ENCODE measurements around the gene NACC2.
"Not testable (repeated sequence)": the region's sequence is repeated elsewhere in the genome, so short reads cannot be mapped to it uniquely, and the experiment has no call there.

Gene NACC2

DNA sequence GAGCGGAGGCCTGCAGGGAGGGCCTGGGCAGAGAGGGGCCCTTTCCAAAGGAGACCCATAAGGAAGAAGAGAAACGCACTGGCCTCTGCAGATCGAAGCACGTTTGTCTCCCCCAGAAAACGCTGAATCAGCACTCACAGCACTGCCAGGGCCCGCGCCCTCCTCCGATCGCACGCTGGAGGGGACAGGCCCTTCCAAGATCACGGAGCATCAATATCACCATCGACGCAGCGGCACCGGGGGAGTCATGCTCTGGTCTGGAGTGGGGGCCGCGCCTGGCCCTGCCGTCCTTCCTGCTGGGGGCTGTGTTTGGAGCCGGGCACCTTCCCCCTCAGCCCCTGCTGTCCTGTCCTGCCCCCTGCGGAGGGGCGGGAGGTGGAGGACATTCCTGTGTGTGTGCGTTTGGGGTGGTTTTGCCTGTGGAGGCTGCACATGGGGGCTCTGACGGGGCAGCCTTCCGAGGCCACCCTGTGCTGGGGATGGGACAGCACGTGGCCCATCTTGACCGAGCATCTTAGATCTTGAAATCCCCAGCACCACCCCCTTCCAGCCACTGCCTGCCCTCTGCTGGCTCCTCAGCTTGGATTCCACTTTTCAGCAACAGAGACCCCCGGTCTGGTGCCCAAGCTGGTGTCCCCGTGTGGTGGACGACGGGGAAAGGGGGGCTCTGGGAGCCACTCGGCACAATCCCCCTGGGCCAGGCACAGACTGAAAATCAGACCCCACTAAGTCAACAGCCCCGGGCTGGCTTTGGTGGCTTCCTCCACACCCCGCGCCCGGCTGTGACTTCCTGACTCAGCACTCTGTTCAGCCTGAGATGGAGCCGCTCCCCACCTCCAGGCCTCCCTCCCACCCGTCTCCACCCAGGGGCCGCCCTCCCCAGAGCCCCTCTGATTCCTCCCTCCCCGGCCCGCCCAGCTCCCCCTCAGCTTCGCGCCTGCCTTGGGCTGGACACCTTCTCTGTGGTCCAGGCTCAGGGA, 15.3 kb upstream of the NACC2 start:
- DNase-seq (ENCODE audit: low read depth in 2 of 2) = no peak

DNA sequence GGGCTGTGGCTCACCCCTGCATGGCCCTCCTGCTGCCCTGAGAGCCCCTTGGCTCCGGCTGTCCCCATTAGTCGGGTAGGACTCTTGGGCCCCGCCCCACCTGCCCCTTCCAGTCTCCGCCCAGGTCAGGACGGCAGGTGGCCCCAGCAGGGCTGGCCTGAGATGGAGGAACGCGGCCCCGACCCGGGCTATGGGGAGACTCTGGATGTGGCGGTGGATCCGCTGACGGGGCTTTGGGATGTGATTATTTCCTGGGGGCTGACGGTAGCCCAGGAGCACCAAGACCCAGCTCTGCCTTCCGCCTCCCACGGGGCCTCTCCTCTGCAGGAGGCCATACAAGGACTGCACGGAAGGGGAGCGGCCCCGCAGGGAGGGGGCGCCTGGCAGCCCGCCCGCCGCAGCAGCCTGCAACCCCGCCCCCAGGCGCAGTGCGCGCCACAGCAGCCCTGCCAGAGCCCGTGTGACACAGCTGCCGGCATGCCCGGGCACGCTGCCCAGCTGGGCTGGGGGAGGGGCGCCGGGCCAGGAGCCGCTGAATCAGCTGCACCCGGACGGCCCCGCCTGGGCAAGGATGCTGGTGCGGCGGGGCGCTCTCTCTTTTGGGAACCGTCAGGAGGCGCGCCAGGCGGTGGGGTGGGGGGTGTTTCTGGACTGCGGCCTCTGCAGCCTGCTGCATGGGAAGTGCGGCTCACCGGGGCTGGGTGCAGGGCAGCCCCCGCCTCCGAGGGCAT, 14.4 kb upstream of the NACC2 start:
- DNase-seq (ENCODE audit: low read depth in 2 of 2) = peak; percentile 82 to 88

DNA sequence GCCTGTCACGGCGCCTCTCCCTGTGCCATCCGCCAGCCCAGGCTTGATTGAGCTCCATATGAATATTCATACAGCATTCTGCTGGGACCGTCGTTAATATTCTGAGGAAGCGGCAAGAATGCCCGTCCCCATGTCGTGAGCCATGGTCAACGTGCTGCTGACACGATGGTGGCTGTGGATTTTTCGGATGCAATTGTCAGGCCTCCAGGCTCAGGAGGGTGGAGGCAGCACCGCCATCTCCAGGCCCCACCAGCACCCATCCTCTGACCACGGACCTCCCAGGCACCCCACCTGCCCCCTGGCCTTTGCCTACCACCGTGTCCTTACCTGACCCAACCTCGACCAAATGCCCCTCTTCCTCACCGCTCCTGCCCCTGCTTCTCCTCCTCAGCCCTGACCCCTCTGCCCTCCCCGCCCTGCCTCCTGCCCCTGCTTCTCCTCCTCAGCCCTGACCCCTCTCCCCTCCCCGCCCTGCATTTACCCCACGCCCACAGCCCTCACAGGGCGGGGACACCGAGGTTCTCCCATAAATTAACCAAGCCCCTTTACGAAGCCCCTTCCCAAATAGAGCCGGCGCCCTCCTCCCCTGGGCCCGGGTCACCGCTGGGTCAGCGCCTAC, 13.7 kb upstream of the NACC2 start:
- DNase-seq (ENCODE audit: low read depth in 2 of 2) = no peak

DNA sequence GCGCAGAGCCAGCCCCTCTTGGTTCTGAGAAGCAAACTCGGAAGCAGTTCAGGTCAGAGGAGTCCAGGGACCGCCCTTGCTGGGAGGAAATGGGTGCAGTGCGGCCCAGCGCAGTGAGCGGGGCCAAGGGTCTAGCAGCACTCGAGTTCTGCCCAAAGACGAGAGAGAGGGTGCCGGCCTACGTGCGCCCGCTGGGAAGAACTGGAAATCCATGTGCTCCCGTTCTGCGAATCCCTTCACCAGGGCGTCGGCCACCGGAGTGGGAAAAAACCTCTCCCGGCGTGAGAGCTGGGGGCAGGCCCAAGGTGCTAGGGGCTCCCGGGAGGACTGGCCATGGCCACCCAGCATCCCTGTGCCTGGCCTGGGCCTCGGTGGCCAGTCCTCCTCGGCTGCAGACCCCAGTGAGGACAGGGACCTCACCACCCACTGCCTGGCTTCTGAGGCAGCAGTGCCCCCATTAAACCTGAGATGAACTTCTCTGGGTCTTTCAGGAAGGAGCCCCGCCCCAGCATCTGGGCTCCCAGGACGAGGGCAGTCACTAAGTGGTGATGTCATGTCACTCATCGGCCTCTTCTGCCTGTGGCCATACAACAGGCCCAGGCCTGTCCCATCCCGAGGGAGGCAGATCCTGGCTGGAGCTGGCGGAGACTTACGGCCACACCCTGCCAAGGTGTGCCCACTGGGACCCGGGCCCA, 13.0 kb upstream of the NACC2 start:
- no peak for DNase-seq (ENCODE audit: low read depth in 2 of 2)

DNA sequence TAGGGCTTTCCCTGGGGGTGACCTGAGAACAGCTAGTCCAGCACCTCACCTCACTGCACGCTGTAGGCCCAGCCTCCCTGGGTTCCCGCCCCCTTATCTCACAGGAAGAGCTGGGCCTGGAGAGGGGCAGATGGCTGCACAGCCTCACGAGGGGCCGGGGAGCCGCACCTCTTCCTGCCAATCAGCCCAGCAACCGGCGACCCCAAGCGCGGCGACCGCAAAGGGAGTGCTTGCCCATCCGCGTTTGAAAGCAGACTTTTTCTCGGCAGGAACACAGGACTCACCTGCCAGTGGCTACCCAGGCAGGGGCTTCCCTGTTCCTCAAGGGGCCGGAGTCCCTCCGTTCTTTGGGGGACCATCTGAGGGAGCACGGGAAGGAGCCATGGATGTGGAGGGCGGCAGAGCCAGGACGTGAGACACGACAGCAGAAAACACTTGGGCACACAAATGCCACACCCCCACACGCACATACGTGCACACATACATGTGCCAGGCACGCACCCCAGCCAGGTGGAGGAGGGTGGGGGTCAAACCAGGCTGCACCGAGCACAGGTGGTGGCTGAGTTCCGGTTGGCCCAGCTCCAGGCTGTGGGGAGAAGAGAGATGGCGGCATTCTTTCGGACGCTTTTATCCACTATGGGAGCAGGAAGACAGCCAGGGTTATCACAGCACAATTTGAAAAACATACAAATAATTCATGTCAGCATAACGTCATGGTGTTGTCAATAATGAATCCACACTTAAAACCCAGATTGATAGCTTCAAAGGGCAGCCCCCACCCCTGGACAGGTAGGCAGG, 12.3 kb upstream of the NACC2 start:
- no peak for DNase-seq (ENCODE audit: low read depth in 2 of 2)

DNA sequence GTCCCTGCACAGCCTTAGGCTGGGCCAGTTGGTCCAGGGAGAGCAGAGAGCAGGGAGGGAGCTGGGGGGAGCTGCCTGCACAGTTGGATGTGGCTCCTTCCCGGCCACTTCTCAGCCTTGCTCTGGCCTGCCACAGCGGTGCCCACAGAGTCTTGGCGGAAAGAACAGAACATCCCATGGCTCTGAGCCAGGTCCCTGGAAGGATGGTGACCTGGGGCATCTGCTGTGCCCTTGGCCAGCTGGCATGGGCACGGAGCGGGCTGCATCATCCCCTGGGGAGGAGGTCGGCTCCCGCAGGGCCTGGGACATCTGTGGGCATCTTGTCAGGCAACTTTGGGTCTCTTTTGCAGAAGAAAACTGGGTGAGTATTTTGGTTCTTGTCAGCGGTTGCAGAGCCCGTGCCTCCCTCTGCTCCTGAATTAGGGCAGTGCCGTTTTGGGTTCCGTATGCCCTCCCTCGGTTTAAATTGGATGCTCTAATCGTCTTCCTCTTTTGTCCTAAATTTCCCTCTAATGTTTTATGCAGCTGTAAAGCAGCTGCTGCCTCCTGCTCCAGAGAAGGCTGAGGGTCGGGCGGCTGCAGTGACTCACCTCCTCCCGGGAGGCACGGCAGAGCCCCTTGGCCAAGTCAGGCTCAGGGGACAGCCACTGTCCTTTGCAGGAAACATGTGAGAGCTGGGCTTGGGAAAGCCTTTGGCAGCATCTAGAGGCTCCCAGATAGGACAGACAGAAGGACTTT, 10.5 kb upstream of the NACC2 start:
- no peak for DNase-seq (ENCODE audit: low read depth in 2 of 2)

DNA sequence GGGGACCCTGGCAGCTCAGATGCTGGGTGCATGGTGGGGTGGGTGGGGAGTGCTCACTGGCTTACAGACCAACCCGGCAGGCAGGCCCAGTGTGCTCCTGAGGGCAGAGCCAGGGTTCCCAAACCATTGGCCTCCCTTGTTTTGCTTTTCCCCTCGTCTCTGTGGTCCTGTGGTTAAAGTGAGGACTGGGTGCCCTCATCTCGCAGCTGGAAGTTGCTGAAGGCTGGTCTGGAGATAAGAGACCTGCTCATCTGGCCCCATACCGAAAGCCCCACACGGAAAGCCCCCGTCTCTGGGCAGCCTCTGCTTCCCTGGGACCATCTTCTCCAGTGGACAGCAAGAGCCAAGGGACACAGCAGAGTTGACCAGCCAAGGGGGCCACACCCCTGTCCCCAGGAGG, 9.8 kb upstream of the NACC2 start:
- no peak for DNase-seq (ENCODE audit: low read depth in 2 of 2)

DNA sequence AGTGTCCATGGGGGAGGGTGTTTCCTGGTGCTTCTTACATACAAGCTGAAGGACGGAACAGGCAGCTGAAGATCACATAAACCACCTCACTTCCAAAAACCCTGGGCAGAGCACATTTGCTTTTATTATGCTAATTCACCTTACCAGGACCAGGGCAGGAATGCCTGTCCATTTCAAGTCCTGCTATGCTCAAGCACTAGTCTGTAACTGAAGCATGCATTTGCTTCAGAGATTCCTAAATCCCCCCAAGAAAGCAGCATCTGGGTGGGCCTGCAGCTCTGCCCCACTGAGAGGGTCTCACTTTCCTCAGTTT, 9.4 kb upstream of the NACC2 start:
- DNase-seq (ENCODE audit: low read depth in 2 of 2) = no peak

DNA sequence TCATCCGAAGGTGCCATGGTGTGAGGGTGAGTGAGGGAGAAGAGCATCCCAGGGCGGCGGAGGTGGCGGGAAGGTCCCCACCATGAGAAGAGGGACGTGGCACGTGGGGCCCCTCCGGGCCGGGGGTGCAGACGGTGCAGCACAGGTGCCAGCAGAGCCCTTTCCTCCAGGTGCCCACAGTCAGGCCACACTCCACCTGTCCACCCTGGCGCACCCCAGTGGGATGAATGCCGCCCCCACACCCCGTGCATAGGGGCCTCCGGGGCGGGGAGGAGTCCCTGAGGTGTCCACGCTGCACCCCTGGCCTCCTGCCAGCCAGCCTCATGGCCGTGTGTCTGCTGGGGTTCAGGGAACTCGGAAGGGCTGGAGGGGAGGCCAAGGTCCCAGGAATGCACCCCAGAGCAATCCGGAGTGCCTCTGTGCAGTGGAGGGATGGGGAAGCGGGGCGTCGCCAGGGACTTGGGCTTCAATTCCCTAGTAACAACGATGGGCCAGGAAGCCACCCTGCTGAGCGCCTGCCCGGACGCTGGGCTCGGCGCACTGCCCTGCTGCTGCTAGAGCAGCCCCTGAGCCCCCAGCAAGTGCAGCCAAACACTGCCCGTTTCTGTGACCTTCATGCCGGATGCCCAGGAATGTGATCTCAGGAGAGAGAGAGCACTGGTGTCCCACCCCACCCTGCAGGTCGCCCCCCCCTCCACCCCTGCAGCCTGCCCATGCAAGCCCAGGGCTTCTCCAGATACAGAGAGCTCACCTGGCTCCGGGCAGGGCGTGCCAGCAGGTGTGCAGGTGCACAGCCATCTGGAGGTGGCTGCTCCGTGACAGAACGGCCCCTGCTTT, 8.8 kb upstream of the NACC2 start:
- no peak for DNase-seq (ENCODE audit: low read depth in 2 of 2)

DNA sequence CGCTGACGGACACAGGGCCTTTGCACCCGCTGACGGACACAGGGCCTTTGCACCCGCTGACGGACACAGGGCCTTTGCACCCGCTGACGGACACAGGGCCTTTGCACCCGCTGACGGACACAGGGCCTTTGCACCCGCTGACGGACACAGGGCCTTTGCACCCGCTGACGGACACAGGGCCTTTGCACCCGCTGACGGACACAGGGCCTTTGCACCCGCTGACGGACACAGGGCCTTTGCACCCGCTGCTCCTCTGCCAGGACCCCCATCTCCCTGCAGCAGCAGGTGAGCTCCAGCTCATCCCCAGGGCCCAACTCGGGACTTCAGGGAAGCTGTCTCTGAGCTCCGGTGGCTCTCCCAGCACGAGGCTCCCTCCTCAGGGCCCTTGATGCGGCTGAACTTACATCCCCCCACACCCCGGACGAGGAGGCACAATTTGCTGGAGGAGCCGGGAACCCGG, 6.6 kb upstream of the NACC2 start:
- DNase-seq (ENCODE audit: low read depth in 2 of 2) = not testable (repeated sequence)

DNA sequence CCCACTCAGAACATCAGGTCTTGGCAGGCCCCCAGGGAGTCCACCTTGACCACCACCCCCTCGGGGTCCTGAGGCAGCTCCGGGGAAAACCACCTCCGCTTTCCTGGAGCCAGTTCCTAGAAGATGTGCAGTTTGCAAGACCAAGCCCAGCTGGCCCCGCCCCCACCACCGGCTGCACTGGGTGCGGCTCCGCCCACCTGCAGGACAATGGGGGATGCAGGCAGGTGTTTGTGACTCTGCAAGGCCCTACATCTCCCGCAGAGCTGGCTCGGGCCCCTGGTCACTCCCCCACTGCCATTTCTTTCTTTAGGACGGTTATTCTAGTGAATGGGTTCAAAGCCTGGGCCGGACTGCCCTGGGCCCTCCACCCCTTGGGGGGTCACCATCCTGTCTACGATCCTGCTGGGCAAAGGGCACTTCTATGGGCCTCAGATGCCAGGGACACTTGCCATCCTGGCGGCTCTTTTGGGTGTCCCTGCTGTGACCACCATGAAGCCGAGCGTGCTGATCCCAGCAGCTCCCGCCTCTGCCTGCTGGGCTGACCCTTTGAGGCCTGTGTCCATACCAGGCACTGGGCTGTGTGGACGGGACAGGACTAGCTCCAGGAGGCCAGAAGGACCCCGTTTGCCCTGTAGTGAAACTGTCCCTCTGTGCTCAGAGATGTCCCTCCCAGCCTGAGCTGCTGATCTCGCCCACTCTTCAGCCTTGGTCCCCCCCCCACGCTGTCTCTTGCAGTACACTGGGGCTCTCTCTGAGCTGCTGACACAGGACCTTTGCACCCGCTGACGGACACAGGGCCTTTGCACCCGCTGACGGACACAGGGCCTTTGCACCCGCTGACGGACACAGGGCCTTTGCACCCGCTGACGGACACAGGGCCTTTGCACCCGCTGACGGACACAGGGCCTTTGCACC, 5.9 kb upstream of the NACC2 start:
- no peak for DNase-seq (ENCODE audit: low read depth in 2 of 2)

DNA sequence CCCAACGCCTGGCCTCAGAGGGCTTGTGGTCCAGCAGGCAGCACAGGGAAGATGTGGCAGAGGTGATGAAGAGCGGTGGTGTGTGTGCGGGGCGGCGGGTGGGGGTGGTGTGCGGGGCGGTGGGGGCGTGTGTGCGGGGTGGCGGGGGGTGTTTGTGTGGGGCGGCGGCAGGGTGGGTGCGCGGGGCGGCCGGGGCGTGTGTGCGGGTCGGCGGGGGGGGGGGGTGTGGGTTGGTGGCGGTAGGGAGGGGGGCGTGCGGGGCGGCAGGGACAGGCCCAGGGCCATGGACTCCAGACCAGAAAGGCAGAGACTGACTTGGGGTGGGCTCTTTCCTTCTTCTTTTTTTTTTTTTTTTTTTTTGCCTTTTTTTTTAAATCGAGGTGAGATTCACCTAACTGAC, 4.5 kb upstream of the NACC2 start:
- DNase-seq (ENCODE audit: low read depth in 2 of 2) = no peak

DNA sequence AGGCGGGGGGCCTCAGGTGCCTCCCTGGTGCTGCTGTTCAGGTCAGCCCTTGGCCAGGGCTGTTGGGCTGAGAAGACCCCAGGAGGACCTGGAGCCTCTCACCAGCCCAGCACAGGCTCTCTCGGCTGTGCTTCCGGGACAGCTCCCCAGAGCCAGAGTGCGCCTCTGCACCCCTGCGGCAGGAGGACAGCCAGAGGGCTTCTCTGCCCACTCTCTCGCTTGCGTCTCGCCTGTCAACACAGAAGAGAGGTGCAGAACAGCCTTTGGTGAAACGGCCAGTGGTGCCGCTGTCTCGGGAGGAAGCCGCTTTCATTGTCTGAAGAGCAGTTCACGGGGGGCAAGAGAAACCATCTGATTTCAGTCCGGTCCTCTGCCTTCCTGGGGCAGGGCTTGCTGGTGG, 3.8 kb upstream of the NACC2 start:
- no peak for DNase-seq (ENCODE audit: low read depth in 2 of 2)

DNA sequence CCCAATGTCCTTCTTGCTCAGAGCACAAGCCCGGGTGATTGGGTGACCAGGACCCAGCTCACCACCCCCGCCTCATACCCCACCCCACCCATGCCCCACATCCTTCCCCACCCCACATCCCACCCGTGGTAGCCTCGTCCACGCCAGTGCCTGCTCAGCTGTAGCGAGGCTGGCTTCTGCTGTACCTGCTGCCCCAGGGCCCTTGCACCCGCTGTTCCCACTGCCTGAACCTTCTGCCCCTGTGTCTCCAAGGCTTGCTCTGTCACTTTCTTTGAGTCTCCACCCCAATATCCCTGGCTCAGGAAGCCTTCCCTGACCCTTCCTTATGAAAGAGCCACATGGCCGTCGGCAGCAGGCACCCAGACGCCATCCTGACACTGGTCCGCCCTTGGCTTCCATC, 3.1 kb upstream of the NACC2 start:
- DNase-seq (ENCODE audit: low read depth in 2 of 2) = no peak

DNA sequence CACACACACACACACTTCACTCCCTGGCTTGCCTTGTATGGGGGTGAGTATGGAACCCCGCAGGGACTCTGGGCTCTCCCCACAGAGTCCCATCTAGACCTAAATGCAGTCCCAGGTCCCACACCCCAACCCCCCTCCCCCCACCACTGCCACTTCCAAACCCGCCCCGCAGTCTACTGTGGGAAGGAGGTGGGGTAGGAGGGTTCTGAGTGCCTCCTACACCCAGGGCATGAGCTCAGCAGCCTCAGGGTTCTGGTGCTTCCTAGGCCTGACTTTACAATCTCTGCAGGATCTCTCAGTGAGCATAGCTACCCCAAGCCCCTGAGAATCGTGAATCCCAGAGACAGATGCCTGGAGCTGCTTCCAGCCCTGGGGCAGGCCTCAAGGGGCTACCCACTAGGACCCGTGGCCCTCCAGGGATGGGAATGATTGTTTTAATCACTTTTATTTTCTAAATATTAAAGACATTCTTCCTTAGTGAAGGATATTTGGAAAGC, 1.5 kb upstream of the NACC2 start:
- no peak for DNase-seq (ENCODE audit: low read depth in 2 of 2)

DNA sequence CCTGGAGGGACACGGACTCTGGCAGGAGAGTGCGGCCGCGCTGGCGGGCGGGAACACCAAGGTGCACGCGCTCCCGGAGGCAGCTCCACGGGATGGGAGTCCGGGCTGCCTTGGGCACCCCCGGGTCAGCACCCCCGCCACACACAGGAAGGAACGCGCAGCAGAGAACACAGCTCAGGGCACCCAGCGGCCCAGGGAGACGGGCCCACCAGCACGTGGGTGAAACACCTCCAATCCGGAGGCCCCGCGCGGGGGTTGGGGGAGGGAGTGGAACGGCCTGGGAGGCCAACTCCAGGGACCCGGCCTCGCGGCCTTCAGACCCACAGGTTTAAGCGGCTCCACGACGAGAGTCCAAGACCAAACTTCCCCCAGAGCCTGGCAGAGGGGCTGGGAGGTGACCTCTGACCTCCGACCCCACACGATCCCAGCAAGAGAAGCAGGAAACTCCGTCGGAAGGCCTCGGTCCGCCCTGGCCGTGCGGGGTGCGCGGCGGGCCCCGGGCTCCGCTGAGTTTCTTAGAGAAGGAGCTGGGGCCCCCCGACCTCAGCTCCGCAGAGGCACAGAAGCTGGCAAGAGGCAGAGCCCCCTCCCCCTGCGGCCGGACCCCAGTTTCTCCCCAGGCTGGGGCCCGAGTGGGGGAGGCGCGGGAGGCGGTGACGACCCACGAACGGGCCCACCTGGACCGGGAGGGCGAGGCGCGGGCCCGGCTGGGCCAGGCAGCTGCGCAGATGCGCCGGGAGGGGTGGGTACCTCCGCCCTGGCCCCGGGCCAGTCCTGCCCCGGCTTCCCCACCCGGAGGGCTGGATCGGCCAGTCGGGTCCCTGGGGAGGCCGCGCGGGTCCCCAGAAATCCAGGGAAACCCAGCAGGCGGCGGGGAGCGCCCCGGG, 851 bp downstream of the NACC2 start:
- peak in 1 of 2 donors; percentile 50 for DNase-seq (ENCODE audit: low read depth in 2 of 2)

DNA sequence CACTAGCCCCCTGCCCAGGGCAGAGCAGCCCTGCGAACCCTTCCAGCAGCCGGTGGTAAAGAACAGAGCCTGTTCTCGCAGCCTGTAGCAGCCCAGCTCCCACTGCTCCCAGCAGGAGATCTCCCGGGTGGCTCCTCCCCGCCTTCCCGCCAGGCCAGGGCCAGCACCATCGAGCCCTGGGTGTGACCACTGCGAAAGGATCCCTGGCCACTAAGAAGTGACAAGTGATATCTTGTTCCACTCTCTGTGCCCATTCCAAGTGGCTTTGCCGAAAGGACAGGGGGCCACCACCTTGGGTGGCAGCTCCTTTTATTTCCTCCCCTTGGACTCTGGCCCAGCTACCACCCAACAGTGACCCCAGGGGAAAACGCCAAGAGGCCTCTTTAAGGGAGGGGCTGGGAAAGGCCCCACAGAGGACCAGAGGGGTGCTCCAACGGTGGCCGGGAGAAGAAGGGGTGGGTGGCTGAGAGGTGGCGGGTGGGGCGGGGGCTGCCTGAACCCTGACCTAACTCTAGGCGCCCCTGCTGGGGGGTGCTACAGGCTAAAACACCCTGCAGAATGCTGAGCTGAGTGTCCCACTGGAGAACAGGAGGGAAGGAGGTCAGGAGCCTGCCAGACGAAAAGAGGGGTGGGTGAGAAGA, 1.6 kb downstream of the NACC2 start:
- no peak for DNase-seq (ENCODE audit: low read depth in 2 of 2)
